HG02938 (cell line): ENCODE results near the gene ZNF536.
"Not testable (repeated sequence)": the region's sequence is repeated elsewhere in the genome, so short reads cannot be mapped to it uniquely, and the experiment has no call there.

ENCODE experiments used
- ATAC-seq: cut with Tn5 transposase; IDR thresholded peaks from one replicate; pipeline ENCODE4 v1.9.1; 2021; ENCODE audit warnings: mild to moderate bottlenecking, moderate library complexity; ENCODE audit not compliant: unreplicated experiment

Gene ZNF536

DNA sequence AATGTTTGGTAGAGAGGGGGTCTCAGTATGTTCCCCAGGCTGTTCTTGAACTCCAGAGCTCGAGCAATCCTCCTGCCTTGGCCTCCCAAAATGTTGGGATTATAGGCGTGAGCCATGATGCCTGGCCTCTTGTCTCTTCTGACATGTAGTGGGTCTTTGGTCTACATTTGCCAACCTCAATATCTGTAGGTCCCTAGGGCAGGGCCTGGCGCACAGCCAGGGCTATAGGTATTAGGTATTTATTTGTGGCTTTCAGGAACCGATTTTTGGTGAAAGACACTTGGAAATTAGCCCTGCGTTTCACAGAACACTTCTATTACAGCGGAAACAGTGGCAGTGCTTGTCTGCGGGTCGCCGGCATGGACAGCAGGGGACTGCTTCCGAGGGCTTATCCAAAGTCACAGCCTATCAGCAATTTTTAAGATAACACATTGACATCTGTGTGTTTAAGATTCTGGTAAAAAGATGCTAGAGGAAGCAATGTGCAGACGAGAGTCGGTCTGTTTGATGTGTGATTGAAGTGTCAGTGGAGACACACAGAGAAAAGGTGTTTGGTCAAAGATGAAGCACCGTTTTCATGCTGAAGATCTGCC lies 14.5 kb downstream of the ZNF536 start:
- ATAC-seq, result no peak

DNA sequence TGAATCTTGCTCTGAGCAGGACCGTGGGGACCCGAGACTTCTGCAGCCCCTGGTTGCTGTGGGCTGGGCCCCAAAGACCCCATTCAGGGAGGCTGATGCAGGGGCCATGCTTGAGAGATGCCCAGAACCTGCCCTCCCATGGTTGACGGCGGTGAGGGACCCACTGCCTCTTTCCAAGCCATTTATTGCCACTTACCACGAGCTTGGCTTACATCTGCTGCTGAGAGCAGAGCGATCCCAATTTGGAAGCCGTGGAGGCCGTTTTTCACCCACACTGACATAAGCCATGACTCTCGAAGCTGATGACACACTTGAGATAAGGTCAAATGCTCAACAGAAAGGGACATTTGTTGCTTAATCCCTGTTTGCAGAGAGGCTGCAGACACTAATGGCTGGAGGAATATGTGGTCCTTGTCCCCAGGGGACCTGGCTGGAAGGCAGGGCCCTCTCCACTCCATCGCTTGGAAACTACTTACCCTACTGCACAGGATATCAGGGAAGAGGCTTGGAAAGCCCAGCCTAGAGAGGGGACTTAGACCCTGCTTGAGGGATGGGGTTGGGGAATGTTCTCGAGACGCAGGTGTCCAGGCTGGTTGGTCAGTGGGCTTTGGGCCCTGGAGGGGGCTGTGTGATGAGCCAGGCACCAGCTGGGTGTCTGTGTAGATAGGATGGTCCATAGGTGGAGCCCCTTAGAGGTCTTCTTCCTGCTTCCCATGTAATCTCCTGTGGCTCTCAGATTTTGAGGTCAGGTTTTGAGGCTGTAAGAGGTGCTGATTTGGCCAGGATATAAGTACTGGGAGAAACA lies 15.3 kb downstream of the ZNF536 start:
- no peak for ATAC-seq

DNA sequence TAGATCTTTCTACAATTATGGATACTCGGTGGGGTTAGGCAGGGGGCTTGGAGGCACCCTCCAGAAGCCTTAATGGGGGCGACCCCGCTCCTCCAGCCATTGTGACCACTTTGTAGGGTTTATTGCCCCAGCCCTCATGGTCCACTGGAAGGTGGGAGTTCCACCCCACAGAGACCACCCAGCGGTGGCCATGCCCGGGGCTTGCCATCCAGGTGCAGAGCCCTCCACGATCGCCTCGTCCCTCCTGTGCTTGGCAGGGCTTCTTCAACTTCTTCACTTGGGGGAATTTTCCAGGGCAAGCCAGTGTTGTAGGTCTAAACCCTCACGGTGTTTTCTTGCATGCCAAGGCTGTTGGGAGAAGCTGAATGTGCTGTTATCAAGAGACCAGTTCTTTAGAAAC lies 16.1 kb downstream of the ZNF536 start:
- no peak for ATAC-seq

DNA sequence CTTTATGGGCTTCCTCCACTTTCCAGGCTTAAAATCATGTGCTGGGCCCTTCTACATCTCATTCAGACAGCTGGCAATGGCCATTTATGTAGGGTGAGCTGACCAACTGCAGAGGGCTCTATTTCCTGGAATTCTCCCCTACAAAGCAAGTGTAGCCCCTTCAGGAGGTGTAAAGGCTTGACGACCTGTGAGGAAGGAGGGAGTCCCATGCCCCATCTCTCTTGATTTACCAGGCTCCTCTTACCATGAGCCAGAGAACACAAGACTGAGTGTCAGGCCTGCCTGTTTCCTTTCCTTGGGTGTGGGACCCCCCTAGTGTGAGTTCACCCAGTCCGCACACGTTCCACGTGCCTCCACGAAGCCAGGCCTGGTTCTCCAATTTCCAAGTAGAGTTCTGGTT lies 16.6 kb downstream of the ZNF536 start:
- ATAC-seq, result no peak

DNA sequence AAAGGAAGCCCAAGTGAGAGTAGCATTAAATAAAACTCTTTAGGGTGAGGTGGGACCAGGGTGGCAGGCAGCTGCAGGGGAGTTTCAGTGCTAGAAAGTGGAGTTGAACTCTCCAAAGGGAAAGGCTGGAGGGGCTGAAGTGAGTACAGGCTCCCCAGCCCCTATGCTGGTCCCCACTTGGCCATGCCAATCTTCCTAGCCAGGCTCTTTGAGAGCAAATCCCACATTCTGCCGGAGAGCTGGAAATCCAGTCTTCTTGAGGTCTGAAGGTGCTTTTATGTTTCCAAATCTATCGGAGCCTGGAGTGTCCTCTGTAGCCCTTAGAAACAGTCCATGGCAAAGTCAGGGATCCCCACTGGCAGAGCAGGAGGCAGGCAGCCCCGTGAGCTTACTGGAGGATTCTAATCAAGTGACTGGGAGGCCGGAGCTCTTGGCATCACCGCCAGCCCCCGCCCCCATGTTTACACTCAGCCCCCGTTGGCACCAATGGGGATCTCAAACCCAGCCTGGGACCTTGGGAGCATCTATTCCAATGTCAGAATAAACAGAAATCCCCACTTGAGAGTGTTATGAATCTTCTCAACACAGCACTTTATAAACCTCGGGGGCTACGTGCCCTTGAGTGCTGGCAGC lies 18.3 kb downstream of the ZNF536 start:
- ATAC-seq, result no peak

DNA sequence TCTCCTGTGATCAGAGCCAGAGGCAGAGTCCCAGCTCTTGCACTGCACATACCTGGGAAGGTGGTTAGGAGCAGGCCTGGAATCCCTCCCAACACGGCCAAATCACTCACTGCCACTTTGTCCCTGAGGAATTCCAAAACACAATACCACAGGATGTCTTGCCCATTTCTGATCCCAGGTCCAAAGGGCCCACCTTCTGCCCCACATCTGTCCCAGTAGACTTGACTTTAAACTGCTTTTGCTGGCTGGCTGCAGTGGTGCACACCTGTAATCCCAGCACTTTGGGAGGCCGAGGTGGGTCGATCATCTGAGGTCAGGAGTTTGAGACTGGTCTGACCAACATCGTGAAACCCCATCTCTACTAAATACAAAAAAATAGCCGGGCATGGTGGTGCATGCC lies 18.9 kb downstream of the ZNF536 start:
- ATAC-seq, result no peak

DNA sequence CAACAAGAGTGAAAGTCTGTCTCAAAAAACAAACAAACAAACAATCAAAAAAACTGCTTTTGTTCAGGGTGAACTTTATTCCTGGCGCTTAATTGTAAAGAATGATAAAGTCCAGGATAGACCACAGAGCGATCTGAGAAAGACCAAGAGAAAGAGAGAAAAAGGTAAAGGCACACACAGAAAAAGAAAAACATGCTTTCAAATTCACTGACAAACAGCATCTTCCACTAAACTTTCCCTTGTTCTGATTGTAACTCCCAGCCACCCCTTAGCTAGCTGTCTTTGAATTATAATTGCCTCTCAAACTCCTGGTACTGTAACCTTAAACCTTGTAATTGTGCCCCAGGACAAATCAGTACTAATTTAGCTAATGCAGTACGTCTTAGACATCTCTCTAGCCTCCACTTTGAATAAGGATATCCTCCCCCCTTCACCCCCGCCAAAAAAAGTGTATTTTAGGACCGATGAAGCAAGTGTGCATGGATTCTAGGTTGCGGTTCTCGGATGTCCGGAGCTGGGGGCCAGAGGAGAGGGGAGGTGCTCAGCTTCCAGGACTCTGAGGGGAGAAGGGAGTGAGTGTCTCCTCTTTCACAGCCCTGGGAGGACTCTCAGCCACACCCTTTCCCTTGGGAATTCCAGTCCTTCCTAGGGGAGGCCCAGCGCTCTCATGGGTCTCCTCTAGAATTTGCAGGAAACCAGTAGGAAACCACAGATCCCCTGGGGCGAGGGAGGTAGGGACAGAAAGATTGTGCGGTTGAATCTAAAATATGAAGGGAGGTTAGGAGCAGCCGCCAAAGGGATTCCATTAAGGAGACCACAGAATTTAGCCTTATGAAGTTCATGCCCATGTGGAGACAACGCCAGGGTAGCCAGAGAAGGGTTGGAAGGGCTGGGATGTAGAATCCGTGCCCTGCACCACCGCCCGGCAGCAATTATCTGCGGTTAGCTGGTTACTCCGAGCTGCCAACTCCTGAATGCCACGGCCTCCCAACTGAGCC lies 19.7 kb downstream of the ZNF536 start:
- ATAC-seq, result no peak

DNA sequence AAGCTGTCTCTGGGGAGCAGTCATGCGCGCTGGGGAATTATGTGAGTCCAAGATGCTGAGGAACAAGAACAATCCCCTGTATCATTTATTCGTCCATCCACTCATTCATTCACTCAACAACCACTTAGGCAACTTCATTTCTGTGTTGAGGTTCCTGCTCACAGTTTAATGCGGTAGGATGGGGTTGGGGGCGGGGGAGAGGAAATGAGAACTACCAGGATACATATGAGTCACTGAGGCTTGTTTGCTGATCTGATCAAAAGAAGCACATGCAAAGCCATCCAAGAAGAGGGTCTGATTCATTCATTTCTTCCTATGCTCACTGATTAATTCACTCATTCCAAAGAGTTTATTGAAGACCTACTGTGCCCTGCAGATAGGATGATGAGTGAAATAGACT lies 20.9 kb downstream of the ZNF536 start:
- no peak for ATAC-seq

DNA sequence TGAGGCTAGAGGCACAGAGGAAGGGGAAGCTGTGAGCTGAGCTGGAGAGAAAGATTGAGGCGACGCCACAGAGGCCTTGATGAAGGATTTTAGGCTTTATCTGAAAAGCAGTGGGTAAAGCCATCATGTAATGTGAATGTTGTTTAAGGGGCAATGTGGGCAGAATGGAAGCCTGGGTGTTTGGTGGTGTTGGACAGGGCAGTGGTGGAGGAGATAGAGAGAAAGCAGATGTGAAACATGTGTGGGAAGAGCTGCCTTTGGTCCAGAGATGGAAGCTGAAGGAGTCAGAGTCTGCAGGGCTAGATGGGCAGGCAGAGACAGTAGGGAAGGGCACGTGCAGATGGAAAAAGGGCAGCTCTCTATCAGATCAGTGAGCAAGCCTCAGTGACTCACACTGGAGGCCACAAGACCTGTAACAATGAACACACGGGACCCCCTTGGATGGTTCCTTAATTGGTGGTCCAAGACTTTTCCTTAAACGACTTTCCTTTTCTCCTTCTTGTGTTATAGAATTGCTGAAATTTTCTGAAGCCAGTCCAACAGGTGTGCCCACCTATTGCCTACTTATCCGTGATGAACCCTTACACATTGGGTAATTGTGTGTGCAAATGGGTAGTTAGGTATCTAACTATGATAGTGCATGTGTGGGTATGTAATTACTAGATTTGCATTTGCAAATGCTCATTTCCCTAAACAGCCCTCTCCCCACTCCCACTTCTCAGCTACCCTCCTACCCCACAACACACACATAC lies 21.7 kb downstream of the ZNF536 start:
- no peak for ATAC-seq

DNA sequence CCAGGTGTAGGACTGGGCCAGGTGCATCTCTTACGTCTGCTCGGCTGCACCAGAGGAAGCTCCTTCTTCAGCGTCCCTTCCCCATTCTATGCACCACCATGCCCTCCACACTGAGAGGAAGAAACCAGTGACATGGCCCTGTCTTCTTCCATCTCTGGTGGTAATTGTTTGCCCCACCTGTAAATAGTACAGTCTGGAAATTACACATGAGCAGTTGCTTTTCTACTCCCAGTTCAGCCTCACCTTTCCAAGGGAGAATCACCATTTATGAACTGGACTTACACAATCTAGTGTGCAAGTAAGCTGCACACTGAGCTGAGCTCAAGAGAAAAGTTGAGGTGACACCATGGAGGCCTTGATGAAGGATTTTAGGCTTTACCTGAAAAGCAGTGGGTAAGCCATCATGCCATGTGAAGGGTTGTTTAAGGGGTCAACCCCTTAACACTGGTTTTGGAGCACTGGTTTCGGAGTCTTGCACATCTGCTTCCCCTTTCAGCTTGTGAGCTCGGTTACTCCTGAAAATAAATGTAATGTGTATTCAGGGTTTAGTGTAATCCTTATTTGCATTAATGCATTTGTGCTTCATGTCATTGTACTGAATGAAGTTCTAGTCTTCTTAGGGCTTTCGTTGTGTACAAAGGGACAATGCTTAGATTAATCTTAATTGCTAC lies 22.4 kb downstream of the ZNF536 start:
- no peak for ATAC-seq

DNA sequence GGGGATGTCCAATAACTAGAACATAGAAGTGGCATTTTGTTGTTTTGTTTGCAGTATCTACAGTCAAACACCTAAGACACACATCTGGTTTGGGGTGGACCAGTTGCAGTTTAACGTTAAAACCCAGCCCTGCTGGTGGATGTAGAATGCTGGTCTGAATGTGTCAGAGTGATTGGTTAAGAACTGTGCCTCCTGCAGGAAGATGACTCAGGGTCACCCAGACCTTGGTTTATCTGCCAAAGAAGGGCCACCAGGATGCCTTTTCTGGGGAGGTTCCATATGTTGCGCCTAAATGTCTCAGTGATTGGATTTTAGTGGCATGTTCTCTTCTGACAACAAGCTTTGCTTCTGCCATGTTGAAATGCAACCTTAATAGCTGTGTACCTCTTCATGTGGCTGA lies 23.1 kb downstream of the ZNF536 start:
- no peak for ATAC-seq

DNA sequence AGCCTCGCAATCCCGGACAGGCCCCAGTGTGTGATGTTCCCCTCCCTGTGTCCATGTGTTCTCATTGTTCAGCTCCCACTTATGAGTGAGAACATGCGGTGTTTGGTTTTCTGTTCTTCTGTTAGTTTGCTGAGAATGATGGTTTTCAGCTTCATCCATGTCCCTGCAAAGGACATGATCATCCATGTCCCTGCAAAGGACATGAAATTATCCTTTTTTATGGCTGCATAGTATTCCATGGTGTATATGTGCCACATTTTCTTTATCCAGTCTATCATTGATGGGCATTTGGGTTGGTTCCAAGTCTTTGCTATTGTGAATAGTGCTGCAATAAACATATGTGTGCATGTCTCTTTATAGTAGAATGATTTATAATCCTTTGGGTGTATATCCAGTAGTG lies 26.4 kb downstream of the ZNF536 start:
- ATAC-seq, result not testable (repeated sequence)

DNA sequence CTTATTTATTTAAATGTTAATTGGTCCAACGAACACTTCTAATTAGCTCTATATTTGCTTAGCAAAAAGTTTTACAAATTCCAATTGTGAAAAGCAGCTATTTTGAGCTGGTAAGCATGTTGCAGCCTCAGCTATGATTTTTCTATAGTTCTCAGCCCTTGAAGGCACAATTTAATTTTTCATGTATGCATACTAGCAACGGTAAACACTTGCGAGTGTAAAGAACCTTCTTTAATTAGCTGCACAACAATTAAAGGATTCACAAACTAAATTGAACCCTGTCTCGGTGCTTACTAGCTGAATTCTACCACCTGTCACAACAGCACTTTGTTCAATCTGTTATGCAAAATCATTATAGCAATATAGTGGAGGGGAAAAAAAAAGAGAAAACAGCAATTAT lies 29.8 kb downstream of the ZNF536 start:
- ATAC-seq, result no peak

DNA sequence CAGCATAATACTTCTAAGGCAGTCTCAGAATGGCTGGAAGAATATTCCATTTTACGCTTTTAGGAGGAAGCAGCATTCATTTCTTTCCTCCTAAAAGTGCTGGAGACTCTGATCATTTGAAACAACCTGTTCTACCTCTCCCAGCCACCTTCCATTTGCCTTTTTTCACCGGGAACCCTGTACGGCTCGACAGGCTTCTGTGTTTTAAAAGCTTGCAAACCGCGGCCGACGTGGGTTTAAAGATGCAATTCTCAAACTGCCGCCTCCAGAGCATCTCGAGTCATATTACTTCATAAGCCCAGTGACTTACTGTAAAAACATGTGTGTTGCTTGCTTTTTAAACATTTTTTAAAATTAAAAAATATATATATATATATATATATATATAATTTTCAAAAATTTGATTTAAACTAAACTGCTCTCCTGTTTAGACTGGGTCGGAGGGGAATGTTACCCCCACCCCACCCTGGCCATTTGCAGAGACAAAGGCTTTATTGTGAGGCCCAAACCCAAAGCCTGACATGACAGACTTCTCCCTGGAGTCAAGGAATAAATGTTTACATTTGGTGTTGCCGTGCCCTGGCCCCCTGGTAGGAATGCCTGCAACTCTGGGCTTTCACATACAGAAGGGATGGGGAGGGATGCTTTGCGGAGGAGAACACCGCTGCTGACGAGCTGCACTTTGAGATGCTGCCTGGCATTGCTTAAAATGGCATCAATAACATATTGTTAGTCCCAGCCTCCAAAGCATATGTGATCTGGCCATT lies 30.4 kb downstream of the ZNF536 start:
- ATAC-seq, result no peak

DNA sequence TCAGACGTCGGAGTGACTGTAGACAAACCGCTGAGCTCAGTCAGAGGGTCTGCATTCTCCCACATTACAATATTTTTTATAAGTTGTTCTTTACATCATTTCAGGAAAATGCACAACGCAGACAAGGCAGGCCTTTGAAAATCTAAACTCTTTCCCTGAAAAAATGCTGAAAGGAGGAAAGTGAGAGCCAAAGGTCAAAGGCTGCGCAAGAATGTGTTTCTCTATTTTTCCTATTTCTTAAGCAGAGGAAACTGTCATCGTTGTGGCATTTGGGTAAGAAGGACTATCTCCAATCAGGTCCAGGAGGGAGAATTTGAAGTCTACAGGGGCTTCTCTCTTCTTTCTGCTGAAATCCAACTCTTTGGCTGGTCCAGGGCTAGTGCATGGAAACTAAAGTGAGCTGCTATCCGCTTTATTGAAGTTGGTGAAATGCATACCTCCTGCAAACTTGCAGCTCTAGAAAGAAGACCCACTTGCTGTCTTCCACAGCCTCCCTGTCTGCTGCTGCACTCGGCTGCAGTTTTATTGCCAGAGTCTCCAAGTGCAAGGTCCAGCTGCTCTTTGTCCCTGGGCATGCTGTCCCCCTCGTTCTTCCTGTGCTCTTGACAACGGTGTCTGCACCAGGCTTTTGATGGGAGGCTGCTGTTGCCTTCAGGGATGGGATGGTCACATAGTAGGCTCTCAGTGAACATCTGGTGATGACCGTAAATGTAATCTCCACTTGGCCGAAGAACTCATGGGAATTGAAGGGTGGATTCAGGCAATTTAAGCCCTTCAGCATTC lies 31.2 kb downstream of the ZNF536 start:
- ATAC-seq, result no peak

DNA sequence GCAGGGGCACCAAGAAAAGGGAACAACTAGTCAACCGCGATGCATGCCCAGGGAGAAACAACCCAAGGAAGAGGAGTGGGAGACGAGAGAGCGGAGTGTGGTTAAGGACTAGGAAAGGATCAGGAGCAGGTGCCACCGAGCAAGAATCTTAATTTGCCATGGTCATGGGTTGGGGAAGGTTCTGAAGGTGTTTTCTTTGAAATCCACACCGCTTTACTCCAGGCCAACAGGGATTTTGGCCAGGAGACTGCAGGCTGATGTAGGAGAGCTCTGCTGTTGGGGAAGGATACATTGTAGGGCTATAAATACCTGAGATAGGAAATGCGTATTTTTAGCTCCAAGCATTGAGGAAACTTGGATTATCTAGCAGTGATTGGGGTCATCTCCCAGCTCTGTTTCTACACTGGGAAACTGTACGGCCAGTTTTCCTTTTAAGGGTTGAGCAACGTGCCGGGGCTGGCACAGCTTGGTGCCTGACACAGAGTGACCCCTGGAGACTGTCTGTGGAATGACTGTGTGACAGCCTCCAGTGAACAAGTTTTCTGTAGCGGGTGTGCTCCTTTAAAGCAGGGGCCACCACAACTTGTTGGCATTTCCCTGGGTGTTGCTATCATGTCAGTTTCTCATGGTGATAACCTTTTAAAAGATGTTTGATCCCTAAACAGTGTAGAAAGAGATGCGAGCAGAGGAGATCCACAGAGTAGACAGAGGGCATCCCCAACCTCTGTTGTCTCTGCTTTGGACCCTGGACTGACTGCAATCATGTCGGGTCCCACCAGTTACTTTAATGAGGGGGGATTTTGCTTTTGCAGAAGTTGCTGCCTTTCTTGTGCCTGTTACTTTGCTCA lies 34.3 kb downstream of the ZNF536 start:
- ATAC-seq, result no peak

DNA sequence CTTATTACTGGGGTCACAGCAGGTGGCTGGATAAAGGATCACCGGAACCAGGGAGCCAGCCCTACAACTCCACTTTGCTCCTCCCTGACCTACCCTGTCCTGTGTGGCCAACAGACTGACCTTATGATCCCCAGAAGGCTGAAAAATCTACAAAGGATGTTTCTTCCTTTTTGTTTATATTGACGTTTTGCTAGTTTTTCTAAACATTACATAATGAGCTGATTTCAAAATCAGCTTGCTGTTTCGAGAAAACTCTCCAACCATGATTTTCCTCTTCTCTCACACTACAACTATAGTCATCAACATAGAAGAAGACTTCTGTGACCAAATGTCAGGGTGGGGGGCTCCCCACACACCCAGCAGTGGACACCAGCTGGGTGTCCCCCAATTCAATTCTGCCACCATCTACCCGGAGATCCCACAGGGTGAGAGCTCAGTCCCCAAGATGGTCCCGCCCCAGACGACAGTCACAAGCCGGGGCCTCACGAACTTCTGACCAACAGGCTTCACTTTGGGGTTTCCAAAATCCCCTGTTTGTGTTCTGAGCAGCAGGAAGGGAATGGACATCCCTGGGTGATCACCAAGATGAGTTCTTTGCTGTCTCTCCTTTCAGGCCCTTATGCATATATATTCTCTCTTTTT lies 35.0 kb downstream of the ZNF536 start:
- no peak for ATAC-seq
